Germinal center (tissue), 1 donor: ENCODE measurements around the gene LIN28A.
"Not testable (repeated sequence)": the region's sequence is repeated elsewhere in the genome, so short reads cannot be mapped to it uniquely, and the experiment has no call there.

Experiments
- DNase-seq: peaks from one replicate; pipeline ENCODE4 v3.0.0; 2012; ENCODE audit warnings: mixed read lengths, low spot score

The LIN28A gene, protein sequence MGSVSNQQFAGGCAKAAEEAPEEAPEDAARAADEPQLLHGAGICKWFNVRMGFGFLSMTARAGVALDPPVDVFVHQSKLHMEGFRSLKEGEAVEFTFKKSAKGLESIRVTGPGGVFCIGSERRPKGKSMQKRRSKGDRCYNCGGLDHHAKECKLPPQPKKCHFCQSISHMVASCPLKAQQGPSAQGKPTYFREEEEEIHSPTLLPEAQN

GRCh38 chr1:26410706-26411623, at the start of gene LIN28A:
LIN28A (plus strand) TSS chr1:26410817; CDS start chr1:26410892, 75 bp downstream.
- DNase-seq = no peak

DNA sequence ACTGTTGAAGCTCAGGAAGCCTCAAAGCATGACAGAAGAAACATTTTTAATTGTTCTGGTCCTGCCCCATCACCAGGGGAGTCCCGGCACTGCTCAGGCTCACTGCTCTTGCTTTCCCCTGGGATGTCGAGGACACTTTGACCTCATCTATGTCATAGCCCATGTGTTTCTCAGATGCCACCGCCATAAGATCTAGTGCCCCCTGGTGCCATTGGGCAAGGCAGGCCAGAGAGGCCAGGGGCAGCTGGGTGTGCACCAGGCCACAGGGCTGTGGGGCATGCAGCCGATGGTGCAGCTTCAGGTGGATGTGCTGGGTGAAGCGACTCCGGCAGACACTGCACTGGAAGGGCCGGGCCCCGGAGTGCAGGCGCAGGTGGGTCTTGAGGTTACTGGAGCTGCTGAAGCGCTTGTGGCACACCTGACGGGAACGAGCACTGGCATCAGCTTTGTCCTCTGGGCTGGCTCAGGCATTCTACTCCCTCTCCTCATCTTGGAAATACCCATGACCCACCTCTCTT, 49.0 kb upstream of the LIN28A start:
- no peak for DNase-seq

DNA sequence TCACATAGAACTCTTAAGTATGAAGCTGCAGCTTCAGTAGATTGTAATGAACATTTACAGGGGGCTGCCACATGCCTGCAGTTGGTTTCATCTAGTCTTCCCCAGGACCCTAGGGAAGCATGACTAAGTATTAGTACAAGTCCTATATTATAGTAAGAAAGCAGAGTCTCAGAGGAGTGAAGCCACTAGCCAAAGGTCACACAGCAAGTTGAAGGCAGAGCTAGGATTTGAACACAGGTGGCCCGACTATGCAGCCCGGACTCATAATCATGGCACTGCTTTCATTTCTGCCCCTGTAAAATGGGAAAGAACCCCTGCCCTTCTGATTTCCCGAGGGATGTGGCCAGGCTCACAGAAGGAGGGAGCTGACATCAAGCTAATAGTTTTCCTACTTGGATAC, 48.3 kb upstream of the LIN28A start:
- DNase-seq = no peak

GRCh38 chr1:26363549-26364448, 46.8 kb upstream of the LIN28A start:
- peak; percentile 84 for DNase-seq

GRCh38 chr1:26364956-26365355, 45.7 kb upstream of the LIN28A start:
- no peak for DNase-seq

GRCh38 chr1:26367441-26367840, 43.2 kb upstream of the LIN28A start:
- DNase-seq = no peak

GRCh38 chr1:26368006-26368405, 42.6 kb upstream of the LIN28A start:
- DNase-seq = no peak

- DNase-seq = no peak
Observed at GRCh38 chr1:26368486-26368885, 42.1 kb upstream of the LIN28A start.

DNA sequence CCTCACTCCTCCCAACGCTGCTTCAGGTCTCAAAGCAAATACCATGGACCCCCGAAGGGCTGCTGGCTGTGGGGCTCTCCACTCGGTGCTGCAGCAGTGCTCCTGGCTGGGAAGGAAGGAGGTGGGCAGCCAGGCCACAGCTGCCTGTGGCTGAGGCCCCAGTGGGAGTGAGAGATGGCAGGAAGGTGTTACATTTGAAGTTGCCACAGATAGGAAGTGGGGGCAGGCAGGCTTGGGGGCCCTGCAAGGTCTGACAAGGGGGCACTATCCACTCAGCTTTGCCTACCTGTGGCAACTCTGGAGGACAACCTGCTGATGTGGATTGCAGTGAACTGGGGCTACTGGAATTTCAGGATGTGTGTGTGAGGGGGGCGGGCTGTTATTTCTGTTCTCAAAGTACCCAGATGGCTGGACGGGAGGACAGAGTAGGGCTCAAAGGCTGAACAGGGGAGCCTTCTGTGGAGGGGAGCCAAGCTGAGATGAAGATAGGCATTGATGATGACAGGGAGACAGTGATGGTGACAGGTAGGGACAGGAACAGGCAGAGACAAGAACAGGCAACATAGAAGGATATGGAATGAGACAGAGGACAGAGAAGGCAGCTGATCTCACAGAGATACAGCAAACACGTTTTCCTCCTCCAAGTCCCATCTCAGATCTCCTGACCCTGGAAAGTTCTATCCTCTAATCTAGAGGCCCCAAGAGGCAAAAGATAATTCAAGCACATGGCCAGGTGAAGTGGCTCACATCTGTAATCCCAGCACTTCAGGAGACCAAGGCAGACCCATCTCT, 39.8 kb upstream of the LIN28A start:
- no peak for DNase-seq

DNA sequence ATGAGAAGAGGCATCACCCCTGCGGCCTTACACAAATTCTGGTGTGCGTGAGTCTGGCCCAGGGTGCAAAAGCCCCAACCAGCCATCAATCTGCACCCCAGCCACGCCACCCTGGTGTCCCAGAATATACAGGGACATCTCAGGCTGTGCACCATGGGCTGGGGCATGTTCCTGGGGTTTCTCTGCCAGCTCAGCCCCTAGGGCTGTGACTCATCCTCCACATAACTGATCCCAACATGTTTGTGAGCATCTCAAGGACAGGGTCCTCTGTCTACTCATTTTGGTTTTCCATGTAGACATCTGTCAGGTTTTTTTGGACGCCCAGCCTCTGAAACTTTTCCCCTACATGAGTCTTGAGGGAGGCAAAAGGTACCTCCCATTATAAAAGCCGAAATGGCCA, 38.6 kb upstream of the LIN28A start:
- DNase-seq = no peak

- DNase-seq = not testable (repeated sequence)
Observed at GRCh38 chr1:26372611-26373010, 38.0 kb upstream of the LIN28A start, which contains the start of gene ZNF683. ZNF683 (minus strand) TSS chr1:26372750; CDS start chr1:26368571, 4,179 bp downstream.

GRCh38 chr1:26373281-26373680, 37.3 kb upstream of the LIN28A start:
- no peak for DNase-seq

GRCh38 chr1:26373789-26374188, 36.8 kb upstream of the LIN28A start:
- no peak for DNase-seq

GRCh38 chr1:26374361-26374760, 36.3 kb upstream of the LIN28A start:
- not testable (repeated sequence) for DNase-seq

- no peak for DNase-seq
Observed at GRCh38 chr1:26375081-26375480, 35.5 kb upstream of the LIN28A start.

GRCh38 chr1:26376050-26376449, 34.6 kb upstream of the LIN28A start:
- DNase-seq = no peak

DNA sequence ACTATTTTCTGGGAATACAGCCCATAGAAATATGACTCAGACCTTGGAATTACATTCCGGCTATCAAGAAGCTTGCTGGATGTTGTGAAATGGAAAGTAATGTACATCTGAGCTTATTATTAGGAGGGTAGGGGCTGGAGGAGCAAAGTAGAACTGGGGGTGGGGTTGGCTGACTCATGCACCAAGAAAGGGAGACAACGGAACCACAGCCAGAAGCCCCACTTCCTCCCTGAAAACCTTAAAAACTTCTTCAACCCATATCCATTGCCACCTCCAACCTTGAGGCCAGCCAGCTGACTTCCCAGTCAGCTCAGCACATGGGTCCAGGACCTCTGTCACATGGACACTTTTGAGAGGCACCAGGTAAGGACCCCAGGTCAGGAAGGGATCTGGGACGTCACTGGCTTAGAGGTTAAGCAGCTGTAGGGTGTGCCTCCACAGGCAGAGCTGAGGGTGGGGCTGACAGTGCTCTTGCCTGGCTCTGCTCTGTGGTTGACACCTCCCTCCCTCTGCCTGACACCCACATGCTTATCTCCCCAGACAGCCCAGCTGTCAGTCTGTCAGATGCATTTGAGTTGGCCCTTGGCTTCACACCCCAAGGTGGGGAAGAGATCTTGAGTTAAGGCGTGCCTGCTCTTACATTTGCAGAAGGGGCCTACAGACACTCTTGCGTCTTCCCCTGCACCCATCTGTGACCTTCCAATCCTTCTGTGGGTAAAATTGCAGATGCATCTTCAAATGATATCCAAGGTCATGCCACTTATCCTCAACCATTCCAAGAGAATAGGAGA, 32.3 kb upstream of the LIN28A start:
- DNase-seq = no peak

GRCh38 chr1:26378879-26379251, 31.8 kb upstream of the LIN28A start:
- no peak for DNase-seq

- no peak for DNase-seq
Observed at GRCh38 chr1:26384076-26384475, 26.5 kb upstream of the LIN28A start.

DNA sequence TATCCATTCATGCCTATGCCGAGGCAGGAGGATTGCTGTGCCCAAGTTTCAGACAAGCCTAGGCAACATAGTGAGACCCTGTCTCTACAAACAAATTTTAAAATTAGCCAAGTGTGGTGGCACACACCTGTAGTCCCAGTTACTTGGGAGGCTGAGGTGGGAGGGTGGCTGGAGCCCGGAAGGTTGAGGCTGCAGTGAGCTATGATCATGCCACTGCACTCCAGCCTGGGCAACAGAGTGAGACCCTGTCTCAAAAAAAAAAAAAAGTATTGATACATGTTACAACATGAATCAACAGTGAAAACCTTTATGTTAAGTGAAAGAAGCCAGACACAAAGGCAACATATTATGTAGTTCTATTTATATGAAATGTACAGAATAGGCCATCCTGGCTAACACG, 25.6 kb upstream of the LIN28A start:
- not testable (repeated sequence) for DNase-seq
